ENCODE results near the gene TUBB4A. TPM values are rescaled to one million over a fixed set of nuclear protein-coding genes. Genes with fewer than 3 reads are reported as not detected.

Gene TUBB4A
- total and polyA plus RNA-seq, 9 of the 15 experiments (the other 6 are each of a cell fraction or from before 2014, with no cell fraction given), result 0.14 to 7.0 (median 0.75) TPM

GRCh38 chr19:6551091-6551490 is 49.0 kb upstream of the TUBB4A start:
- H3K4me2 ChIP-seq (ENCODE audit: insufficient read depth, low read length), result no peak overlapping the region
- H3K4me1 ChIP-seq (replicated peaks in 1 of 2; ENCODE audit: control insufficient read depth in 2 of 2, insufficient read depth in 2 of 2, low read length in 2 of 2), result peaks cover 0 to 17% of the 10 kb centered on the region in 2 experiments; a peak in 3 of 5 replicates
- no peaks in the 10 kb centered on the region for H3K27me3 ChIP-seq (ENCODE audit: control insufficient read depth in 2 of 2, insufficient read depth in 2 of 2, low read length in 2 of 2)
- intact Hi-C loops (cut with micrococcal nuclease), result no loop called here
- no peaks in the 10 kb centered on the region for H4K20me1 ChIP-seq (replicated peaks; ENCODE audit: control insufficient read depth, insufficient read depth, low read length)
- 0 out of 2 replicates have a peak, but pooled peaks cover 2% of the 10 kb centered on the region for H3K9me3 ChIP-seq (replicated peaks; ENCODE audit: control insufficient read depth, insufficient read depth, low read depth, low read length)
- H3K27ac ChIP-seq (ENCODE audit: extremely low read depth, low read depth, low read length), result no peak overlapping the region
- no peak for FAIRE-seq
- POLR2A ChIA-PET, result interaction anchor here (1.0 to 2.8 kb wide), 4 partner anchors 10 to 18 kb away, joined by 3 to 14 read pairs (median 4); no protein-coding TSS in a partner anchor
- peak overlapping the region; percentile 65 for H2AFZ ChIP-seq (ENCODE audit: low read depth, low read length)
- no TSS peak for BruUV-seq (replicated peaks)
- no peak overlapping the region for H3K9ac ChIP-seq (ENCODE audit: insufficient read depth in 1 of 2, low read depth in 2 of 2, low read length in 2 of 2)
- CTCF ChIA-PET (ENCODE audit: low intra/inter-chr PET ratio), result no interaction called here
- DNase-seq (ENCODE audit: extremely low read depth in 1 of 4, low spot score in 3 of 4), result no peak
- no peaks in the 10 kb centered on the region for H3K9me1 ChIP-seq (ENCODE audit: control insufficient read depth, insufficient read depth, low read length)
- H3K4me3 ChIP-seq, result no peak overlapping the region
- no peak; the same call in 2 of the 3 replicates for ATAC-seq
- in situ Hi-C loops (cut with MboI), result no loop called here
- WGBS (ENCODE audit: insufficient coverage, low coverage, missing lambda C conversion rate), result 40% methylated on average over 2 of the region's 3 CpGs
- no peak for TF ChIP-seq HCFC1 (IDR thresholded peaks at IDR 0.05; ENCODE audit: low read depth, low read length)
- no peak for TF ChIP-seq ZKSCAN8 (CRISPR knock-in tag; IDR thresholded peaks at IDR 0.05)
- no peak for TF ChIP-seq TFAM (CRISPR knock-in tag; conservative IDR thresholded peaks at IDR 0.05)
- no peak for TF ChIP-seq C11orf30 (IDR thresholded peaks at IDR 0.05; ENCODE audit: low read depth)
- no peak for TF ChIP-seq PTTG1 (tag; IDR thresholded peaks at IDR 0.05; ENCODE audit: low read depth)
- no peak for TF ChIP-seq PTRF (tag; IDR thresholded peaks at IDR 0.05)
- no peak for TF ChIP-seq JUNB (CRISPR knock-in tag; conservative IDR thresholded peaks at IDR 0.05)
- TF ChIP-seq ZNF24 (IDR thresholded peaks at IDR 0.05), result no peak
- no peak for TF ChIP-seq ZNF444 (CRISPR knock-in tag; IDR thresholded peaks at IDR 0.05)
- TF ChIP-seq FOXP1 (CRISPR knock-in tag; IDR thresholded peaks at IDR 0.05), result no peak
- TF ChIP-seq ZNF431 (CRISPR knock-in tag; IDR thresholded peaks at IDR 0.05), result no peak
- no peak for TF ChIP-seq KDM4B (IDR thresholded peaks at IDR 0.05; ENCODE audit: borderline replicate concordance in 2 of 2, low read depth in 1 of 2)
- H3K36me3 ChIP-seq (ENCODE audit: control insufficient read depth, insufficient read depth, low read length), result no peaks in the 10 kb centered on the region
- H3K79me2 ChIP-seq (ENCODE audit: control insufficient read depth, insufficient read depth, low read length), result no peaks in the 10 kb centered on the region
